ENCODE data around the gene NAT8L.

Gene NAT8L

DNA sequence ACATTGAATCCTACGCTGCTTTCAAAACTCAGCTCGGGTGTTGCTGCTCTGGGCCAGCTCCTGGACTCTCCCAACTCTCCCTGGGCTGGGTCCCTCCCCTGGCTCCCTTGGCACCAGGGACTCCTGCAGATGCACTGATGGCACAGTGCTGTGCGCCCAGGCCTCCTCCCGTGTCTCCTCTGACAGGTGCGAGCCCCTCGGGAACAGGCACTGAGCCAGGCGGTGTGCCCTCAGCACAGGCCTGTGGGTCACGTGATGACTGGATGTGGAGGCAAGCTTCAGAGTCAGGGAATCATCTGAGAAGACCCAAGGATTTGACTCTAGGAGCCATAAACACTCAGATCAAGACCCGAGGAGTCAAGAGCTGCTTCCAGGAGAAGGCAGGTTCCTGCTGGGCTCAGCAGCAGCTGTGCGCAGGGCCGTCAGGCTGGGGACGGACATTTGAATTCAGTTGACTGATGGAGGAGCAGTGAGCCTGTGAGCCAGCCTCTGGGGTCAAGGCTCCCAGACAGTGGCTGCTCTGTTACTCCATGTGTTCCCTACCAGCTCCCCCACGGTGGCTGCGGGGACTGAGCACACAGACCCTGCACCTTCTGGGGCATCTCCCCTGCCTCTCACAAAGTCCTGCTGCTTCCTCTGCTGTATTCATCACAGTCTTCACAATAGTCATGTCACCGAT, 33.0 kb downstream of the NAT8L start:
- no peak for DNase-seq (ENCODE audit: low read depth)
- TF ChIP-seq, protein P1, sequence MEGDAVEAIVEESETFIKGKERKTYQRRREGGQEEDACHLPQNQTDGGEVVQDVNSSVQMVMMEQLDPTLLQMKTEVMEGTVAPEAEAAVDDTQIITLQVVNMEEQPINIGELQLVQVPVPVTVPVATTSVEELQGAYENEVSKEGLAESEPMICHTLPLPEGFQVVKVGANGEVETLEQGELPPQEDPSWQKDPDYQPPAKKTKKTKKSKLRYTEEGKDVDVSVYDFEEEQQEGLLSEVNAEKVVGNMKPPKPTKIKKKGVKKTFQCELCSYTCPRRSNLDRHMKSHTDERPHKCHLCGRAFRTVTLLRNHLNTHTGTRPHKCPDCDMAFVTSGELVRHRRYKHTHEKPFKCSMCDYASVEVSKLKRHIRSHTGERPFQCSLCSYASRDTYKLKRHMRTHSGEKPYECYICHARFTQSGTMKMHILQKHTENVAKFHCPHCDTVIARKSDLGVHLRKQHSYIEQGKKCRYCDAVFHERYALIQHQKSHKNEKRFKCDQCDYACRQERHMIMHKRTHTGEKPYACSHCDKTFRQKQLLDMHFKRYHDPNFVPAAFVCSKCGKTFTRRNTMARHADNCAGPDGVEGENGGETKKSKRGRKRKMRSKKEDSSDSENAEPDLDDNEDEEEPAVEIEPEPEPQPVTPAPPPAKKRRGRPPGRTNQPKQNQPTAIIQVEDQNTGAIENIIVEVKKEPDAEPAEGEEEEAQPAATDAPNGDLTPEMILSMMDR (IDR thresholded peaks at IDR 0.05; ENCODE audit: low read depth, low read length, missing control alignments) = no peak
- no peak overlapping the region for H3K4me3 ChIP-seq (ENCODE audit: low read depth, low read length)

DNA sequence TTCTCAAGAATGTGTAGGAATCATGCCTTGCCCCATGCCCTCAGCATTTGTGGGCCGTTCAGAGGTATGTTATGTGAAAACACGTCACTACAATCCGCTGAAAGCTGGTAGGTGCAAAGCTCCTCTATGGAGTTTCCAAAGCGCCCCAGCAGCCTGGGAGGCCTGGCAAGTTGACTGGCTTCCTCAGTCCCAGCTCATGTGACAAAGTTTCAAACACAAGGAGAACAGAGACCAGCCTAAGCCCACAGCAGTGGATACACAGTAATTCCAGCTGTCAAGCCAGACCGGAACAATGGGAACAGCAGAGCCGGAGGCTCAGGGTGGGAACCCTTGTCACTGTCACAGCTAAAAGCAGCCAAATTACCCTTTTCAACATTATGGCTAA, 33.5 kb downstream of the NAT8L start:
- H3K4me3 ChIP-seq (ENCODE audit: low read depth, low read length) = no peak overlapping the region
- DNase-seq (ENCODE audit: low read depth) = no peak
- TF ChIP-seq, protein P1 (IDR thresholded peaks at IDR 0.05; ENCODE audit: low read depth, low read length, missing control alignments) = no peak

DNA sequence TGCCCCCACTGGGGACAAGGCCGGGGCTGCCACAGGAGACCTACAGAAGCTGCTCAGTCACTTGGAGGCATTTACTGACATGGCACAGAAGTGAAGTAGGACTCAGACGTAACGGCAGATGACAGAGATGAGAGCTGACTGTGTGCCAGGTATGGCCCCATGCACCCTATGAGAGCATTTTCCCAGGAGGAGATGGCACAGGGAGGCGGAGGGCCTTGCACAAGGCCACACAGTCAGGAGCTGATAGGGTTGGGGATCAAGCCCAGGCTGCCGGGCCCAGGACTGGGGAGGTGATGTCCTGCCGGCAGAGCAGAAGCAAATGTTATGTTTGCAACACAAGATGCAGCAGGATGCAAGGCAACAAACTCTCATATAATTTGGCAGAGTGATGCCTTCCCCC, 34.1 kb downstream of the NAT8L start:
- TF ChIP-seq, protein P1 (IDR thresholded peaks at IDR 0.05; ENCODE audit: low read depth, low read length, missing control alignments) = no peak
- no peak for DNase-seq (ENCODE audit: low read depth)
- H3K4me3 ChIP-seq (ENCODE audit: low read depth, low read length) = no peak overlapping the region

DNA sequence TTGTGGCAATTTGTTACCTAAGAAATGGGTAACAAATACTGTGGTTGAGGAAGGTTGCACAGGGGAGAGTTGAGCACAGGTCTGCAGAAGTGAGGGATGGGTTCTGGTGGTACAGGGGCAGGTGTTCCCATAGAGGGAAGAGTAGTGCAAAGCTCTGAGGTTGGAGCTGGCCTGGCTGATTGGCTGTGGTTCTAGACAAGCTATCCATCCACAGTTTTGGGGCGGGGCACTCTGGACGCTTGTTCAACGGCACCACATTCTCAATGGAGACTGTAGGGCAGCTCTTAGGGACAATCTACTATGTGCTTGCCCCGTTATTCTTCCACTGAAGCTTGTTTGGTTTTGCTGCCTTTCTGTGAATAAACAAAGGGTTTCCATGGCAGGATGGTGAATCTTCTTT, 35.4 kb downstream of the NAT8L start:
- TF ChIP-seq, protein P1 (IDR thresholded peaks at IDR 0.05; ENCODE audit: low read depth, low read length, missing control alignments) = no peak
- no peak overlapping the region for H3K4me3 ChIP-seq (ENCODE audit: low read depth, low read length)
- DNase-seq (ENCODE audit: low read depth) = no peak

DNA sequence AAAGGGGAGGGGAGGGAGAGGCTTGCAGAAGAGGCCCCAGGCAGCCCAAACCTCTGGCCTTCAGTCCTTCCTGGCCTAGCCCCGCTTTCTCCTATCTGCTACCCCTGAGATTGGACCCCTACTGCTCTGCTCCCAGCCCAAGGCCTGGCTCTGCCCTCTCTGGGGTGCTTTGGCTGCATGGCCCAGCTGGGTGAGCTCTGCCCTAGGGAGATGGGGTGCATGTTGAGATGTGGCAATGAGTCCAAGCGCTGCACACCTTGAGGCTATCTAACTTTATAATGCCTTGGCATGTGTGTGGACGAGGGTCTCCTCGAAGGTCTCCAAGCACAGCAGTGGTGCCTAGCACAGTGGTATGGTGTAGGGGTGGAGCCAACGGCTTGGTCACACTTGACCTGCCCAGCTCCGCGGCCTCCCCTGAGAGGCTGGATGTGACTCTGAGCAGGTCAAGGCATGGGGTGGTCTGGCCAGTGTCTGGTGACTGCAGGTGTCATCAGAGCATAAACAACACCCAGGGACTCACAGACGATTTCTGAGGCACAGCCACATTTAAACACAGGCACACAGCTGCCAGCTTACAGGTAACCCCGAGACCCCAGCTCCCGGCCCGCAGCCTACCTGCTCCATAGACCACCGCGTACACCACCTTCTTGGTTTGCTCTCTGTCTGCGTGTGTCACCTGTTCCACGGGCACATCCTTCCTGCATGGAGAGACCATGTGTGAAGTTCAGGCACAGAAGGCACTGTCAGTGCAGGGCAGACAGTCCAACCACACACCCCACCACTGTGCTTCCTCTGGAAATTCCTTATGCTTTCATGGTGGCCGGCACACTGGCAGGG, 36.3 kb downstream of the NAT8L start:
- TF ChIP-seq, protein P1 (IDR thresholded peaks at IDR 0.05; ENCODE audit: low read depth, low read length, missing control alignments) = no peak
- H3K4me3 ChIP-seq (ENCODE audit: low read depth, low read length) = no peak overlapping the region
- no peak for DNase-seq (ENCODE audit: low read depth)

DNA sequence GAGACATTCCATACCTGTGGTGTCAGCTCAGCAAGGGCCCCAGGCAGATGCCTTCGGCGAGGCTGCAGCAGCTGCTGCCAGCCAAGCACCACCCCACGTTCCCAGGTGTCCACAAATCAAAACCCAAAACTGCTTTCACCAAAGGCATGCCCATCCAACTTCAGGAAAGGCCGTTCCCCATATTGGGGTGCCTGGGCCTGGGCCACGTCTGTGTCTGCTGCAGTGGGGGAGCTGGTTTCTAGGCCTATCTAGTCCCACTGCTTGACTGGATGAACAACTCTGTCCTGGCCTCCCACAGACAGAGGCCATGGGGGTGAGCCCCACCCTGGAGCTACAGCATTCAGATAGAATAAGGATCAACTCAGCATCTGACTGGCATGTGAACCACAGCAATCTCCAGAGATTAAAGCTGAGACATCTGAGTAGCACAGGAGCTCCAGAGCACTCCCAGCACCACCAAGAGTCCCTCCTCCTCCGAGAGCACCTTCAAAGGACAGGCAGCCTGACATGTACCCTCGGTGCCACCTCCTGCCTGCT, 37.0 kb downstream of the NAT8L start:
- TF ChIP-seq, protein P1 (IDR thresholded peaks at IDR 0.05; ENCODE audit: low read depth, low read length, missing control alignments) = no peak
- DNase-seq (ENCODE audit: low read depth) = no peak
- H3K4me3 ChIP-seq (ENCODE audit: low read depth, low read length) = no peak overlapping the region
